Osteoblast (primary cell): ENCODE measurements around the gene SPATA31A1. TPM values are rescaled to one million over a fixed set of nuclear protein-coding genes. Genes with fewer than 3 reads are reported as not detected.
"Not testable (repeated sequence)": the region's sequence is repeated elsewhere in the genome, so short reads cannot be mapped to it uniquely, and the experiment has no call there.

Source experiments
- DNase-seq: peaks from one replicate; pipeline ENCODE4 v3.0.0; 2011; ENCODE audit warnings: low spot score, mixed read lengths; ENCODE audit not compliant: insufficient read length; ENCODE audit errors: missing footprints
- H2AFZ ChIP-seq: 2 replicates; pipeline ENCODE4 v1.6.0; 2011; ENCODE audit warnings: mild to moderate bottlenecking, low read length
- H3K27ac ChIP-seq: 2 replicates; pipeline ENCODE4 v1.5.1; 2011; ENCODE audit warnings: mild to moderate bottlenecking, low read depth, low read length, moderate library complexity
- H3K27me3 ChIP-seq: 2 replicates; pipeline ENCODE4 v1.6.0; 2012; ENCODE audit warnings: mild to moderate bottlenecking, control low read depth, inconsistent platforms, low read length, moderate library complexity; ENCODE audit not compliant: insufficient read depth
- H3K36me3 ChIP-seq: 2 replicates; pipeline ENCODE4 v1.5.1; 2011; ENCODE audit warnings: mild to moderate bottlenecking, low read length, control low read depth, moderate library complexity; ENCODE audit not compliant: insufficient read depth
- H3K4me1 ChIP-seq: 2 replicates; pipeline ENCODE4 v1.5.1; 2011; ENCODE audit warnings: mild to moderate bottlenecking, low read length, control low read depth, moderate library complexity; ENCODE audit not compliant: insufficient read depth
- H3K4me2 ChIP-seq: 2 replicates; pipeline ENCODE4 v1.6.0; 2011; ENCODE audit warnings: mild to moderate bottlenecking, low read length; ENCODE audit not compliant: insufficient read depth
- H3K4me3 ChIP-seq: fragments of 200-600 bp; sonication (generic); 3 replicates; pipeline ENCODE4 v1.5.1; 2012; ENCODE audit warnings: mild to moderate bottlenecking, low read length, inconsistent platforms; ENCODE audit not compliant: insufficient read depth
- H3K79me2 ChIP-seq: 2 replicates; pipeline ENCODE4 v1.6.0; 2012; ENCODE audit warnings: mild to moderate bottlenecking, low read length, control low read depth, inconsistent platforms; ENCODE audit not compliant: insufficient read depth
- H3K9me3 ChIP-seq: 2 replicates; pipeline ENCODE4 v1.5.1; 2011; ENCODE audit warnings: low read depth, low read length, control low read depth
- H4K20me1 ChIP-seq: 2 replicates; pipeline ENCODE4 v1.6.0; 2012; ENCODE audit warnings: mild to moderate bottlenecking, low read length, control low read depth; ENCODE audit not compliant: insufficient read depth
- total RNA-seq: library from RNA; depleted of rRNA; stranded (reverse); fragments of >200 nt; gene quantifications from 2 replicates; pipeline ENCODE4 v1.2.3, GENCODE V29; 2012

Gene SPATA31A1
- total RNA-seq = not detected in 2 replicates

DNA sequence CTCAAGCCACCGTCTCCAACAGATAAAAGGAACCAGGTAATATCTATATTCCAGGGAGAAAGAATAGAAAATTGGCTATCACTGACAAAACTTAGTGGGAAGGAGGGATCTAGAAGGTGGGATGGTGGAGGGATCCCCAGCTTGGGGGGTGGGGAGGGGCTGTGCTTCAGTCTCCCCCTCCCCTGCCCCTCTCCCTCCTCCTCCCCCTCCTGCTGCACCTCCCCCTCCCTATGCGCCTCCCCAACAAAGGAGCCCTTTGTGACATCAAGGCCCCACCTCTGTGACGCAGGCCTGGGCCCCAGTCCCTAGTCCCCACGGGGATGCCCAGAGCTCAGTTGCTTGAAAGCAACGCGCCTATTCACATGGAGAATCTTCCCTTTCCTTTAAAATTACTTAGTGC is at the start of gene SPATA31A1:
SPATA31A1 (plus strand) TSS at position 301 of the 400 bp plus-strand sequence; CDS start at position 363, 62 bp downstream.
- not testable (repeated sequence) for H3K9me3 ChIP-seq, DNase-seq, H3K27me3 ChIP-seq, H3K79me2 ChIP-seq, H3K36me3 ChIP-seq, H3K4me2 ChIP-seq, H2AFZ ChIP-seq, H4K20me1 ChIP-seq, H3K27ac ChIP-seq, H3K4me3 ChIP-seq, H3K4me1 ChIP-seq

DNA sequence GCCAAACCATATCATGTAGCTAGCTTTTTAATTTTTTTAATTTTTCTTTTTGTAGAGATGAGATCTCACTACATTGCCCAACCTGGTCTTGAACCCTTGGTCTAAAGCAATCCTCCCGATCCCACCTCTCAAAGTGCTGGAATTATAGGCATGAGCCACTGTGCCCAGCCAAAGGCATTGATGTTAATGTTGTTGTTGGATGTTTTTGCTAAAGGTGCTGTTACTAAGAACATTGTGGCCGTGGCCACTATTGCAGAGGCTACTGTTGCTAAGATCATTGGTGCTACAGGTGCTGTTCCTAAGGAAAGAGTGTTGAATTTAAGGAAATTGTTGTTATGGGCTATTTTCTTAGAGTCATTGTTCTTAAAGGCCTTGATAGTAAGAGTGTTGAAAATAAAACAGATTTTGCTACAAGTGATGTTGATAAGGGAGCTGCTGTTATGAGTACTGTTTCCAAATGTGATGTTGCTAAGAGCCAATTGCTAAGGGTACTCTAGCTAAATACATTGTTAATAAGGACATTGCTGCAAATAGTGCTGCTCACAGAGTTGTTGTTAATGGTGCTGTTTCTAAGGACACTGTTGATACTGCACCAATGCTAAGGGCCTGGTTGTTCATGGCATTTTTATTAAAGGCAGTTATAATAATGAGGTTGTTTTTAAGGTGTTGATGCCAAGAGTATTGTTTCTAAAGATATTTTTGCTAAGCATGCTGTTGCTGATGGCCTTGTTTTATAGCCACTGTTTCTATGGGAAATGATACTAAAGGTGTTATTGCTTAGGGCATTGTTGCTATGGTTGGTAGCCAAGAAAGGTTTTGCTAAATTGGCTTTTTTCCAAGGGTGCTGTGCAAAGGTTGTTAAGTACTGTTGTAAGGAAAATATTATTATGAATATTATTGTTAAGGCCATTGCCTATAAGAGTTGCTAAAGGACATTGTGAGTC is 52.1 kb downstream of the SPATA31A1 start:
- H3K79me2 ChIP-seq, DNase-seq, H3K27ac ChIP-seq, H3K4me1 ChIP-seq, H3K9me3 ChIP-seq, H2AFZ ChIP-seq, H3K4me2 ChIP-seq, H3K27me3 ChIP-seq, H3K4me3 ChIP-seq, H4K20me1 ChIP-seq, H3K36me3 ChIP-seq: not testable (repeated sequence)

DNA sequence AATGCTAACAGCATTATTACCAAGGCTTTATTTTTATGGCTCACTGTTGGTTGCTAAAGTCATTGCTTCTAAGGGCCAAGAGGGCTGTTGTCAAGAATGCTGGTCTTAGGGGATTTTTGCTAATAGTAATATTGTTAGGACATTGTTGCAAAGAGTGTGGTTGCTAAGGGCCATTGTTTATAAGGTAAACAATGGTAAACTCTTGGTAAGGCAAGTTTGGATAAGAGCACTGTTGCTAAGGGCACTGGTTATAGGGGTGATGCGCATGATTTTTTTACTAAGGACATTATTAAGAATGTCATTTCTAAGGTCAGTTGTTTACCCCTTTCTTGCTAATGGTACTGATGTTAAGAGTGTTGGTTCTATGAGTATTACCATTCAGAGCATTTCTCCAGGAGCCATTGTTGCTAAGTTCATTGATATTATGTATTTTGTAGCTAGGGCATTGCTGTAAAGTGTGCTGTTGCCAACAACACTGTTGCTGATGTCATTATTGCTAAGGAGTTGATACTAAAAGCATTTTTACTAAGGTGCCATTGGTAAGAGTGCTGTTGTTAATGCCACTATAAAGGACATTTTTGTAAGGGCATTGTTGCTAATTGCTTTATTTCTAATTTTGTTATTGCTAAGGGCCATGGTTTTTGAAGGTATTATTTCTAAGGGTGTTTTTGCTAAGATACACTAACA is 55.9 kb downstream of the SPATA31A1 start:
- H3K79me2 ChIP-seq, H3K4me1 ChIP-seq, H3K4me2 ChIP-seq, H2AFZ ChIP-seq, H3K27ac ChIP-seq, H3K27me3 ChIP-seq, H3K4me3 ChIP-seq, H3K36me3 ChIP-seq, H4K20me1 ChIP-seq, H3K9me3 ChIP-seq, DNase-seq: not testable (repeated sequence)

Other genes with a start within 250 kb of the SPATA31A1 start
- gene CNTNAP3, start 67.5 kb upstream of the SPATA31A1 start, total RNA-seq = 0.88 and 1.4 TPM in 2 replicates